BLaER1 (cell line): ENCODE measurements around the gene TIAM1.

Experiments
- H3K27ac ChIP-seq: shearing (Covaris generic); formaldehyde crosslinking; 2 replicates; pipeline ENCODE4 v1.8.1; 2022
- H3K27me3 ChIP-seq: shearing (Covaris generic); formaldehyde crosslinking; 2 replicates; pipeline ENCODE4 v1.8.1; 2022
- H3K36me3 ChIP-seq: shearing (Covaris generic); formaldehyde crosslinking; 2 replicates; pipeline ENCODE4 v1.8.1; 2022
- H3K4me1 ChIP-seq: shearing (Covaris generic); formaldehyde crosslinking; 2 replicates; pipeline ENCODE4 v1.8.1; 2022
- H3K4me2 ChIP-seq: shearing (Covaris generic); formaldehyde crosslinking; 2 replicates; pipeline ENCODE4 v1.8.1; 2022
- H3K4me3 ChIP-seq: shearing (Covaris generic); formaldehyde crosslinking; 2 replicates; pipeline ENCODE4 v1.8.1; 2022
- H3K9ac ChIP-seq: shearing (Covaris generic); formaldehyde crosslinking; 2 replicates; pipeline ENCODE4 v1.8.1; 2022
- H3K9me3 ChIP-seq: shearing (Covaris generic); formaldehyde crosslinking; 2 replicates; pipeline ENCODE4 v1.8.1; 2022
- H4K20me1 ChIP-seq: shearing (Covaris generic); formaldehyde crosslinking; 2 replicates; pipeline ENCODE4 v1.8.1; 2022
- Cebpa-rat ChIP-seq: shearing (Covaris generic); IDR thresholded peaks from 2 replicates; pipeline ENCODE4 v1.8.1; 2022

The TIAM1 gene

GRCh38 chr21:31335957-31336738, 7.9 kb downstream of the TIAM1 start:
- Histone ChIP-seq H3K9me3 (no peaks in the 10 kb centered on the region), H3K9ac (no peak overlapping the region), H3K27me3 (no peaks in the 10 kb centered on the region), H3K36me3 (peaks cover 24% of the 10 kb centered on the region), H4K20me1 (0 out of 2 replicates have a peak, but pooled peaks cover 10% of the 10 kb centered on the region), H3K4me1 (peaks cover 15% of the 10 kb centered on the region), H3K4me2 (no peak overlapping the region), H3K27ac (no peak overlapping the region), H3K4me3 (no peak overlapping the region)
- no peak for TF ChIP-seq Cebpa-rat

GRCh38 chr21:31334648-31335121, 9.4 kb downstream of the TIAM1 start:
- peaks cover 12% of the 10 kb centered on the region for H3K9me3 ChIP-seq
- H3K27ac ChIP-seq = no peak overlapping the region
- H3K4me2 ChIP-seq = no peak overlapping the region
- H3K27me3 ChIP-seq = no peaks in the 10 kb centered on the region
- peaks cover 33% of the 10 kb centered on the region for H3K36me3 ChIP-seq
- H3K9ac ChIP-seq = no peak overlapping the region
- no peak overlapping the region for H3K4me3 ChIP-seq
- no peaks in the 10 kb centered on the region for H4K20me1 ChIP-seq
- peaks cover 25% of the 10 kb centered on the region for H3K4me1 ChIP-seq
- TF ChIP-seq Cebpa-rat = no peak

GRCh38 chr21:31332525-31332924, 11.5 kb downstream of the TIAM1 start:
- Histone ChIP-seq H3K27me3 (no peaks in the 10 kb centered on the region), H3K36me3 (peaks cover 28% of the 10 kb centered on the region), H4K20me1 (no peaks in the 10 kb centered on the region), H3K9ac (no peak overlapping the region), H3K9me3 (peaks cover 20% of the 10 kb centered on the region), H3K4me2 (no peak overlapping the region), H3K4me3 (no peak overlapping the region), H3K4me1 (peaks cover 34% of the 10 kb centered on the region), H3K27ac (no peak overlapping the region)
- no peak for TF ChIP-seq Cebpa-rat

- TF ChIP-seq Cebpa-rat = no peak
These were observed 12.8 kb downstream of the TIAM1 start for GRCh38 chr21:31331231-31331630.

GRCh38 chr21:31330144-31330483, 13.9 kb downstream of the TIAM1 start:
- no peak overlapping the region for H3K27ac ChIP-seq
- no peak overlapping the region; the same call in 1 of the 2 replicates for H3K4me3 ChIP-seq
- H3K36me3 ChIP-seq = peaks cover 20% of the 10 kb centered on the region
- no peak for TF ChIP-seq Cebpa-rat
- peaks cover 56% of the 10 kb centered on the region for H3K4me1 ChIP-seq
- no peak overlapping the region for H3K9ac ChIP-seq
- H3K4me2 ChIP-seq = no peak overlapping the region
- H3K27me3 ChIP-seq = no peaks in the 10 kb centered on the region
- H4K20me1 ChIP-seq = no peaks in the 10 kb centered on the region
- peaks cover 20% of the 10 kb centered on the region for H3K9me3 ChIP-seq

More at GRCh38 chr21:31331231-31331630, 12.8 kb downstream of the TIAM1 start:
- H3K4me2 ChIP-seq = peak overlapping the region; percentile 60
- H3K27me3 ChIP-seq = no peaks in the 10 kb centered on the region
- H3K9me3 ChIP-seq = peaks cover 20% of the 10 kb centered on the region
- no peak overlapping the region for H3K4me3 ChIP-seq
- no peak overlapping the region for H3K27ac ChIP-seq
- H3K9ac ChIP-seq = no peak overlapping the region
- peaks cover 20% of the 10 kb centered on the region for H3K36me3 ChIP-seq
- H3K4me1 ChIP-seq = peaks cover 45% of the 10 kb centered on the region
- H4K20me1 ChIP-seq = no peaks in the 10 kb centered on the region

- Histone ChIP-seq H3K27me3 (no peaks in the 10 kb centered on the region), H3K9me3 (peaks cover 20% of the 10 kb centered on the region), H3K4me3 (no peak overlapping the region; the same call in 1 of the 2 replicates), H3K4me2 (no peak overlapping the region), H3K36me3 (peaks cover 20% of the 10 kb centered on the region), H4K20me1 (no peaks in the 10 kb centered on the region), H3K9ac (no peak overlapping the region), H3K27ac (no peak overlapping the region), H3K4me1 (peaks cover 62% of the 10 kb centered on the region)
- TF ChIP-seq Cebpa-rat = no peak
These were observed 14.5 kb downstream of the TIAM1 start for GRCh38 chr21:31329456-31330143.

DNA sequence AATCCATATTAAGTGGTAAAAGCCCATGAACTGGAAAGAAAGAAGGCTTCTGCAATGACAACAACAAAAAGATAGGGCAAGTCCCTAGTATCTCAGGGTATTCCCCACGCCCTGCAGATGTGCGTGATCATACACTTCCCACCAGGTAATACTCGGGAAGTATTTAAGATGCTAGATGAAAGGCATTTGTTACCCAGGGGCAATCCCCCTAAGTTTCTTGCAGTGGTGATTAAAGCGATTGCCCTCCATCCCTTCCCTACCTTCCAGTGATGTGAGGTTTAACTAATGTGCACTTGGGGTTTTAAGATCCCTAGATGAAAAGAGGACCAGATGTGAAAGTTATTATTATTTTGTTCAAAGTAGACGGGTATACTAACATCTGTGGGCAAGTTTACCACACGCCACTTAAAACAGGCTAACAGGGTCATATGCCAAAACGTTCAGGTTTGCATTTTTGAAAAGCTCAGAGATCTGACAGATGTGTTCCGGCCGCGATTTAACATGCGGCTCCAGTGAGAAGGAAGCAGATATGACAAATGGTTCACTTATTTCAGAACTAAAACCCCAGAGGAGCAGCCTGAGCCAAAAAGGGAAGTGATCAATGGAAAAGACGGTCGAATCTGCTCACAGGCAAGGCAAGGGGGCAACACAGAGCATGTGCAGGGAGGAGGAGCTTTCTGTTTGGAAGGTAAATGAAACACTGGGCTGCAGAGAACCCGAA, 17.4 kb downstream of the TIAM1 start:
- peak overlapping the region; percentile 11; the same call in 1 of the 2 replicates for H3K9ac ChIP-seq
- H3K4me1 ChIP-seq = peaks cover 61% of the 10 kb centered on the region
- H3K27me3 ChIP-seq = no peaks in the 10 kb centered on the region
- peak overlapping the region; percentile 65 for H3K27ac ChIP-seq
- peaks cover 20% of the 10 kb centered on the region for H3K9me3 ChIP-seq
- peak overlapping the region; percentile 12; the same call in 1 of the 2 replicates for H3K4me3 ChIP-seq
- H4K20me1 ChIP-seq = no peaks in the 10 kb centered on the region
- TF ChIP-seq Cebpa-rat = no peak
- peak overlapping the region; percentile 69 for H3K4me2 ChIP-seq
- H3K36me3 ChIP-seq = peaks cover 41% of the 10 kb centered on the region

DNA sequence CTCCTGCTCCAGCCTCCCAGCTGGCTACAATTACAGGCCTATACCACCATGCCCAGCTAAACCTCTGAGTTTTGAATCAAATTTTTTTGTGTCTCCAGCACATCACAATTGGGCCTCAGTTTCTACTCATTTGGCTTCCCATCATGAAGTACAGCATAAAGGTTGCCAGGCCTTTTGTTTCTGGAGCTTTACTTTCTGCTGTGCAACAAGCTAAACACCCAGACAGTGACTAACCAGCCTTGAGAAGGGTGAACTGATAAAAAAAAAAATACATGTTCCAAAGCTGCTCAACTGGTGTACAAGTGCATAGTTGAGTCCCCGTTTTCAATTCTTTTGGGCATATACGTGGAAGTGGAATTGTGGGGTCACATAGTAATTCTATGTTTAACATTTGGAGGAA, 25.1 kb downstream of the TIAM1 start:
- Histone ChIP-seq H3K36me3 (peaks cover 34% of the 10 kb centered on the region), H3K4me1 (peaks cover 4% of the 10 kb centered on the region), H3K9me3 (peaks cover 27% of the 10 kb centered on the region), H4K20me1 (no peaks in the 10 kb centered on the region), H3K4me3 (no peak overlapping the region), H3K27ac (no peak overlapping the region), H3K4me2 (no peak overlapping the region), H3K27me3 (no peaks in the 10 kb centered on the region), H3K9ac (no peak overlapping the region)
- no peak for TF ChIP-seq Cebpa-rat

- no peak overlapping the region for H3K4me3 ChIP-seq
- H3K27me3 ChIP-seq = no peaks in the 10 kb centered on the region
- peaks cover 28% of the 10 kb centered on the region for H3K36me3 ChIP-seq
- TF ChIP-seq Cebpa-rat = no peak
- H3K4me2 ChIP-seq = no peak overlapping the region
- no peak overlapping the region for H3K27ac ChIP-seq
- no peak overlapping the region for H3K9ac ChIP-seq
- no peaks in the 10 kb centered on the region for H4K20me1 ChIP-seq
- H3K9me3 ChIP-seq = peaks cover 27% of the 10 kb centered on the region
- H3K4me1 ChIP-seq = no peaks in the 10 kb centered on the region
These were observed 26.4 kb downstream of the TIAM1 start for GRCh38 chr21:31317688-31318087.
